Ecto neural progenitor cell (in vitro differentiated cells): ENCODE measurements around the gene FKBP4.
"Not testable (repeated sequence)": the region's sequence is repeated elsewhere in the genome, so short reads cannot be mapped to it uniquely, and the experiment has no call there.

ENCODE experiments used
- DNase-seq: peaks from one replicate; pipeline ENCODE4 v3.0.0-alpha.2; 2018; ENCODE audit warnings: low spot score

Gene FKBP4

GRCh38 chr12:2794736-2795289, at the start of gene FKBP4:
Gene FKBP4, plus strand, starts transcription at chr12:2794970. Its CDS starts 170 bp downstream, at chr12:2795140.
- DNase-seq, result peak; percentile 90

GRCh38 chr12:2745655-2746054, 49.1 kb upstream of the FKBP4 start:
- no peak for DNase-seq

GRCh38 chr12:2749580-2749979, 45.2 kb upstream of the FKBP4 start:
- DNase-seq, result peak; percentile 44

GRCh38 chr12:2750185-2750584, 44.6 kb upstream of the FKBP4 start:
- peak; percentile 41 for DNase-seq

- DNase-seq, result no peak
Observed at GRCh38 chr12:2751230-2751629, 43.5 kb upstream of the FKBP4 start.

GRCh38 chr12:2751686-2752085, 43.1 kb upstream of the FKBP4 start:
- DNase-seq, result peak; percentile 45

- DNase-seq, result peak; percentile 99
Observed at GRCh38 chr12:2752676-2753371, 41.9 kb upstream of the FKBP4 start.

GRCh38 chr12:2753536-2753935, 41.2 kb upstream of the FKBP4 start:
- DNase-seq, result no peak

GRCh38 chr12:2754208-2754607, 40.6 kb upstream of the FKBP4 start:
- no peak for DNase-seq

- no peak for DNase-seq
Observed at GRCh38 chr12:2756756-2757155, 38.0 kb upstream of the FKBP4 start.

GRCh38 chr12:2759733-2760132, 35.0 kb upstream of the FKBP4 start:
- DNase-seq, result peak; percentile 46

- DNase-seq, result no peak
Observed at GRCh38 chr12:2764398-2764797, 30.4 kb upstream of the FKBP4 start.

GRCh38 chr12:2765052-2765451, 29.7 kb upstream of the FKBP4 start:
- no peak for DNase-seq

GRCh38 chr12:2765608-2766007, 29.2 kb upstream of the FKBP4 start:
- DNase-seq, result no peak

GRCh38 chr12:2768224-2768961, 26.4 kb upstream of the FKBP4 start:
- DNase-seq, result no peak

GRCh38 chr12:2769866-2770533, 24.8 kb upstream of the FKBP4 start:
- DNase-seq, result no peak

- DNase-seq, result not testable (repeated sequence)
Observed at GRCh38 chr12:2770544-2770943, 24.2 kb upstream of the FKBP4 start.

GRCh38 chr12:2772370-2772769, 22.4 kb upstream of the FKBP4 start:
- no peak for DNase-seq

- DNase-seq, result no peak
Observed at GRCh38 chr12:2773199-2773875, 21.4 kb upstream of the FKBP4 start.

GRCh38 chr12:2775431-2775830, 19.3 kb upstream of the FKBP4 start:
- no peak for DNase-seq

- DNase-seq, result no peak
Observed at GRCh38 chr12:2776129-2776806, 18.5 kb upstream of the FKBP4 start.

GRCh38 chr12:2779281-2779680, 15.5 kb upstream of the FKBP4 start:
- no peak for DNase-seq
